ENCODE measurements around the gene MAPK8IP3.

Gene MAPK8IP3

GRCh38 chr16:1816396-1817275 lies 110.6 kb downstream of the MAPK8IP3 start:
- H3K4me1 ChIP-seq (ENCODE audit: control insufficient read depth, insufficient read depth, low read length) = peaks cover 3% of the 10 kb centered on the region
- H3K27me3 ChIP-seq (replicated peaks; ENCODE audit: control insufficient read depth, insufficient read depth, low read length) = no peaks in the 10 kb centered on the region
- H3K9me3 ChIP-seq (ENCODE audit: control insufficient read depth, low read length) = no peaks in the 10 kb centered on the region
- no peak overlapping the region for H3K4me3 ChIP-seq (ENCODE audit: low read length)
- H3K36me3 ChIP-seq (ENCODE audit: control insufficient read depth, insufficient read depth, low read length, severe bottlenecking) = peaks cover 26% of the 10 kb centered on the region
- no peak overlapping the region for H3K9ac ChIP-seq (ENCODE audit: low read length)
- no peak for DNase-seq (ENCODE audit: low read depth)

GRCh38 chr16:1817276-1817589 lies 111.2 kb downstream of the MAPK8IP3 start:
- no peak overlapping the region for H3K4me3 ChIP-seq (ENCODE audit: low read length)
- H3K9ac ChIP-seq (ENCODE audit: low read length) = no peak overlapping the region
- H3K36me3 ChIP-seq (ENCODE audit: control insufficient read depth, insufficient read depth, low read length, severe bottlenecking) = peaks cover 31% of the 10 kb centered on the region
- H3K27me3 ChIP-seq (replicated peaks; ENCODE audit: control insufficient read depth, insufficient read depth, low read length) = no peaks in the 10 kb centered on the region
- H3K4me1 ChIP-seq (ENCODE audit: control insufficient read depth, insufficient read depth, low read length) = peaks cover 3% of the 10 kb centered on the region
- no peaks in the 10 kb centered on the region for H3K9me3 ChIP-seq (ENCODE audit: control insufficient read depth, low read length)
- no peak for DNase-seq (ENCODE audit: low read depth)

GRCh38 chr16:1817716-1818115 lies 111.7 kb downstream of the MAPK8IP3 start:
- DNase-seq (ENCODE audit: low read depth) = no peak

GRCh38 chr16:1818204-1818872 lies 112.3 kb downstream of the MAPK8IP3 start:
- Histone ChIP-seq H3K4me3 (ENCODE audit: low read length) (no peak overlapping the region), H3K4me1 (ENCODE audit: control insufficient read depth, insufficient read depth, low read length) (no peaks in the 10 kb centered on the region), H3K9ac (ENCODE audit: low read length) (no peak overlapping the region), H3K9me3 (ENCODE audit: control insufficient read depth, low read length) (no peaks in the 10 kb centered on the region), H3K36me3 (ENCODE audit: control insufficient read depth, insufficient read depth, low read length, severe bottlenecking) (peaks cover 34% of the 10 kb centered on the region), H3K27me3 (replicated peaks; ENCODE audit: control insufficient read depth, insufficient read depth, low read length) (no peaks in the 10 kb centered on the region)
- no peak for DNase-seq (ENCODE audit: low read depth)

More at GRCh38 chr16:1817716-1818115, 111.7 kb downstream of the MAPK8IP3 start:
- Histone ChIP-seq H3K9me3 (ENCODE audit: control insufficient read depth, low read length) (no peaks in the 10 kb centered on the region), H3K4me1 (ENCODE audit: control insufficient read depth, insufficient read depth, low read length) (peaks cover 3% of the 10 kb centered on the region), H3K27me3 (replicated peaks; ENCODE audit: control insufficient read depth, insufficient read depth, low read length) (no peaks in the 10 kb centered on the region), H3K4me3 (ENCODE audit: low read length) (no peak overlapping the region), H3K9ac (ENCODE audit: low read length) (no peak overlapping the region), H3K36me3 (ENCODE audit: control insufficient read depth, insufficient read depth, low read length, severe bottlenecking) (peaks cover 34% of the 10 kb centered on the region)

GRCh38 chr16:1818873-1819525 lies 113.0 kb downstream of the MAPK8IP3 start:
- DNase-seq (ENCODE audit: low read depth) = no peak
- Histone ChIP-seq H3K27me3 (replicated peaks; ENCODE audit: control insufficient read depth, insufficient read depth, low read length) (no peaks in the 10 kb centered on the region), H3K4me1 (ENCODE audit: control insufficient read depth, insufficient read depth, low read length) (peaks cover 3% of the 10 kb centered on the region)

GRCh38 chr16:1819611-1820010 lies 113.6 kb downstream of the MAPK8IP3 start:
- H3K9ac ChIP-seq (ENCODE audit: low read length) = no peak overlapping the region
- H3K4me1 ChIP-seq (ENCODE audit: control insufficient read depth, insufficient read depth, low read length) = peaks cover 3% of the 10 kb centered on the region
- peaks cover 30% of the 10 kb centered on the region for H3K36me3 ChIP-seq (ENCODE audit: control insufficient read depth, insufficient read depth, low read length, severe bottlenecking)
- no peaks in the 10 kb centered on the region for H3K27me3 ChIP-seq (replicated peaks; ENCODE audit: control insufficient read depth, insufficient read depth, low read length)
- H3K4me3 ChIP-seq (ENCODE audit: low read length) = no peak overlapping the region
- no peak for DNase-seq (ENCODE audit: low read depth)
- no peaks in the 10 kb centered on the region for H3K9me3 ChIP-seq (ENCODE audit: control insufficient read depth, low read length)

More at GRCh38 chr16:1818873-1819525, 113.0 kb downstream of the MAPK8IP3 start:
- H3K36me3 ChIP-seq (ENCODE audit: control insufficient read depth, insufficient read depth, low read length, severe bottlenecking) = peaks cover 30% of the 10 kb centered on the region
- H3K9me3 ChIP-seq (ENCODE audit: control insufficient read depth, low read length) = no peaks in the 10 kb centered on the region
- no peak overlapping the region for H3K9ac ChIP-seq (ENCODE audit: low read length)
- H3K4me3 ChIP-seq (ENCODE audit: low read length) = no peak overlapping the region
